ENCODE measurements around the gene RHOT2. TPM values are rescaled to one million over a fixed set of nuclear protein-coding genes. Genes with fewer than 3 reads are reported as not detected.

RHOT2 gene
- total RNA-seq, 1 experiment from 2014 or later = 47.4 TPM

GRCh38 chr16:711084-711483 is 43.2 kb downstream of the RHOT2 start:
- no peak for DNase-seq (ENCODE audit: extremely low read depth, low read depth)

GRCh38 chr16:711548-712320 is 43.8 kb downstream of the RHOT2 start:
- DNase-seq (ENCODE audit: extremely low read depth, low read depth) = peak; percentile 65

- peak; percentile 87 for DNase-seq (ENCODE audit: extremely low read depth, low read depth)
Observed at GRCh38 chr16:712740-713250, 44.9 kb downstream of the RHOT2 start.

GRCh38 chr16:714079-714478 is 46.1 kb downstream of the RHOT2 start:
- no peak for DNase-seq (ENCODE audit: extremely low read depth, low read depth)

- peak; percentile 86 for DNase-seq (ENCODE audit: extremely low read depth, low read depth)
Observed at GRCh38 chr16:714558-715476, 46.9 kb downstream of the RHOT2 start, which contains the start of gene METRN. TSS of gene METRN (plus strand) at chr16:715118. CDS start at chr16:715290, 172 bp downstream.

GRCh38 chr16:715477-716199 is 47.7 kb downstream of the RHOT2 start:
- DNase-seq (ENCODE audit: extremely low read depth, low read depth) = no peak

- peak; percentile 46 for DNase-seq (ENCODE audit: extremely low read depth, low read depth)
Observed at GRCh38 chr16:716200-716568, 48.3 kb downstream of the RHOT2 start.

- DNase-seq (ENCODE audit: extremely low read depth, low read depth) = no peak
Observed at GRCh38 chr16:716768-717325, 48.9 kb downstream of the RHOT2 start.

GRCh38 chr16:717450-718245 is 49.7 kb downstream of the RHOT2 start:
- DNase-seq (ENCODE audit: extremely low read depth, low read depth) = no peak

GRCh38 chr16:718389-718788 is 50.5 kb downstream of the RHOT2 start:
- no peak for DNase-seq (ENCODE audit: extremely low read depth, low read depth)

- DNase-seq (ENCODE audit: extremely low read depth, low read depth) = no peak
Observed at GRCh38 chr16:718922-719321, 51.0 kb downstream of the RHOT2 start.

- DNase-seq (ENCODE audit: extremely low read depth, low read depth) = no peak
Observed at GRCh38 chr16:719815-720446, 52.0 kb downstream of the RHOT2 start.

- DNase-seq (ENCODE audit: extremely low read depth, low read depth) = peak; percentile 49
Observed at GRCh38 chr16:720447-720989, 52.6 kb downstream of the RHOT2 start.

- peak; percentile 80 for DNase-seq (ENCODE audit: extremely low read depth, low read depth)
Observed at GRCh38 chr16:720990-721764, 53.2 kb downstream of the RHOT2 start, which contains the start of gene ANTKMT. TSS of gene ANTKMT (plus strand) at chr16:721146. CDS start at chr16:721275, 129 bp downstream.

GRCh38 chr16:721765-722540 is 54.0 kb downstream of the RHOT2 start:
- no peak for DNase-seq (ENCODE audit: extremely low read depth, low read depth)

- no peak for DNase-seq (ENCODE audit: extremely low read depth, low read depth)
Observed at GRCh38 chr16:722835-723633, 55.1 kb downstream of the RHOT2 start.

Measured in NCI-H460 (cell line).